Esophagus muscularis mucosa (tissue), 4 donors: ENCODE results near the gene HSPG2. TPM values are rescaled to one million over a fixed set of nuclear protein-coding genes. Genes with fewer than 3 reads are reported as not detected.
"Not testable (repeated sequence)": the region's sequence is repeated elsewhere in the genome, so short reads cannot be mapped to it uniquely, and the experiment has no call there.

Experiments
- DNase-seq: peaks from one replicate; pipeline ENCODE4 v3.0.0-alpha.2; 2017; ENCODE audit errors: extremely low spot score
- H3K27ac ChIP-seq, 4 donors: fragments of 200-600 bp; sonication (generic); replicated peaks in 1 of 4; 1 replicate in 3 of 4; 2 replicates in 1 of 4; pipeline ENCODE4 v1.5.1; 2016 to 2019; ENCODE audit warnings: mild to moderate bottlenecking in 1 of 4
- H3K27me3 ChIP-seq, 4 donors: fragments of 200-600 bp; sonication (generic); one replicate each; pipeline versions ENCODE4 v1.5.1 to v1.6.0; 2016 to 2019
- H3K36me3 ChIP-seq, 4 donors: fragments of 200-600 bp; sonication (generic); one replicate each; pipeline ENCODE4 v1.5.1; 2016 to 2019
- H3K4me1 ChIP-seq, 4 donors: fragments of 200-600 bp; sonication (generic); one replicate each; pipeline ENCODE4 v1.5.1; 2016 to 2019
- H3K4me3 ChIP-seq, 4 donors: fragments of 200-600 bp; sonication (generic); 1 replicate in 2 of 4; 2 replicates in 2 of 4; pipeline ENCODE4 v1.5.1; 2016 to 2019; ENCODE audit warnings: mild to moderate bottlenecking in 4 of 4, moderate library complexity in 1 of 4
- H3K9me3 ChIP-seq, 4 donors: fragments of 200-600 bp; sonication (generic); 1 replicate in 3 of 4; 2 replicates in 1 of 4; pipeline ENCODE4 v1.5.1; 2016 to 2019
- EP300 ChIP-seq: sonication (generic); formaldehyde crosslinking; IDR thresholded peaks from one replicate; pipeline ENCODE4 v1.6.1; 2017; ENCODE audit warnings: antibody characterized with exemption
- POLR2A ChIP-seq: fragments of 450-650 bp; IDR thresholded peaks from one replicate; pipeline ENCODE4 v1.6.1; 2017; ENCODE audit warnings: antibody characterized with exemption, moderate library complexity, mild to moderate bottlenecking, low read depth
- POLR2AphosphoS5 ChIP-seq, 2 donors: sonication (generic); formaldehyde crosslinking; IDR thresholded peaks; one replicate each; pipeline ENCODE4 v1.6.1; 2017; ENCODE audit warnings: antibody characterized with exemption in 2 of 2
- WGBS: methylation state at CpG from one replicate; pipeline ENCODE4 v1.1.5; 2018; 5-methylcytosine and 5-hydroxymethylcytosine counted together
- intact Hi-C: fragments of 100-400 bp; cut with DNase I; formaldehyde crosslinking; loops from one replicate; pipeline ENCODE4 v1.15.1; 2023
- total RNA-seq, 4 donors: library from RNA; depleted of rRNA; stranded (reverse); fragments of >200 nt; gene quantifications; one replicate each; pipeline versions ENCODE4 v1.1.0 to v1.2.1, GENCODE V29; 2016
- TF ChIP-seq, protein P1 (sequence below), 3 experiments: fragments of 200-600 bp in 2 of 3; fragments of 450-650 bp in 1 of 3; sonication (generic) in 2 of 3; IDR thresholded peaks; one replicate each; pipeline ENCODE4 v1.5.1; 2017 to 2019; ENCODE audit warnings: antibody characterized with exemption in 3 of 3, mild to moderate bottlenecking in 2 of 3, moderate library complexity in 1 of 3

HSPG2 gene
- total RNA-seq, 4 donors from 2014 or later: 414 to 1,199 (median 595) TPM

- Histone ChIP-seq H3K4me1 (peaks cover 100% of the 10 kb centered on the region in 4 donors), H3K9me3 (no peaks in the 10 kb centered on the region), H3K27ac (peak overlapping the region; percentile 93 to 99 (median 98)), H3K4me3 (no peak overlapping the region), H3K36me3 (peaks cover 0 to 21% (median 0%) of the 10 kb centered on the region in 4 donors), H3K27me3 (no peaks in the 10 kb centered on the region)
- intact Hi-C loops: no loop called here
- whole genome bisulfite sequencing: no CpG with 5 or more reads among the region's 1 CpG
- TF ChIP-seq EP300 (no peak), POLR2A (no peak), POLR2AphosphoS5 (IDR thresholded peaks at IDR 0.05) (no peak)
- TF ChIP-seq, protein P1, sequence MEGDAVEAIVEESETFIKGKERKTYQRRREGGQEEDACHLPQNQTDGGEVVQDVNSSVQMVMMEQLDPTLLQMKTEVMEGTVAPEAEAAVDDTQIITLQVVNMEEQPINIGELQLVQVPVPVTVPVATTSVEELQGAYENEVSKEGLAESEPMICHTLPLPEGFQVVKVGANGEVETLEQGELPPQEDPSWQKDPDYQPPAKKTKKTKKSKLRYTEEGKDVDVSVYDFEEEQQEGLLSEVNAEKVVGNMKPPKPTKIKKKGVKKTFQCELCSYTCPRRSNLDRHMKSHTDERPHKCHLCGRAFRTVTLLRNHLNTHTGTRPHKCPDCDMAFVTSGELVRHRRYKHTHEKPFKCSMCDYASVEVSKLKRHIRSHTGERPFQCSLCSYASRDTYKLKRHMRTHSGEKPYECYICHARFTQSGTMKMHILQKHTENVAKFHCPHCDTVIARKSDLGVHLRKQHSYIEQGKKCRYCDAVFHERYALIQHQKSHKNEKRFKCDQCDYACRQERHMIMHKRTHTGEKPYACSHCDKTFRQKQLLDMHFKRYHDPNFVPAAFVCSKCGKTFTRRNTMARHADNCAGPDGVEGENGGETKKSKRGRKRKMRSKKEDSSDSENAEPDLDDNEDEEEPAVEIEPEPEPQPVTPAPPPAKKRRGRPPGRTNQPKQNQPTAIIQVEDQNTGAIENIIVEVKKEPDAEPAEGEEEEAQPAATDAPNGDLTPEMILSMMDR (IDR thresholded peaks at IDR 0.05): no peak
- no peak for DNase-seq
Observed at GRCh38 chr1:21909286-21909759, 27.8 kb downstream of the HSPG2 start.

- WGBS: 69% methylated on average over 19 of the region's 19 CpGs
- H3K4me3 ChIP-seq, intact Hi-C loops, DNase-seq, H3K27me3 ChIP-seq, H3K9me3 ChIP-seq: not testable (repeated sequence)
- peaks cover 0 to 21% (median 0%) of the 10 kb centered on the region in 4 donors for H3K36me3 ChIP-seq
- peak overlapping the region; percentile 93 to 99 (median 98) for H3K27ac ChIP-seq
- H3K4me1 ChIP-seq: peaks cover 100% of the 10 kb centered on the region in 4 donors
Observed at GRCh38 chr1:21907737-21908534, 29.2 kb downstream of the HSPG2 start.

- no peak for DNase-seq
- WGBS: 86% methylated on average over 8 of the region's 9 CpGs
- Histone ChIP-seq H3K4me3 (no peak overlapping the region), H3K9me3 (no peaks in the 10 kb centered on the region), H3K4me1 (peaks cover 100% of the 10 kb centered on the region in 4 donors), H3K27me3 (no peaks in the 10 kb centered on the region), H3K36me3 (peaks cover 0 to 25% (median 0%) of the 10 kb centered on the region in 4 donors), H3K27ac (peak overlapping the region; percentile 93 to 99 (median 98))
- intact Hi-C loops: no loop called here
- TF ChIP-seq, protein P1 (IDR thresholded peaks at IDR 0.05): no peak
- no peak for TF ChIP-seq POLR2A
- TF ChIP-seq POLR2AphosphoS5 (IDR thresholded peaks at IDR 0.05): no peak
- TF ChIP-seq EP300: no peak
Observed at GRCh38 chr1:21907079-21907418, 30.1 kb downstream of the HSPG2 start.

GRCh38 chr1:21906173-21907078, 30.7 kb downstream of the HSPG2 start:
- H3K36me3 ChIP-seq: peaks cover 0 to 25% (median 0%) of the 10 kb centered on the region in 4 donors
- DNase-seq: peak; percentile 96
- peaks cover 100% of the 10 kb centered on the region in 4 donors for H3K4me1 ChIP-seq
- TF ChIP-seq, protein P1 (IDR thresholded peaks at IDR 0.05): no peak
- TF ChIP-seq POLR2AphosphoS5 (IDR thresholded peaks at IDR 0.05): peak; percentile 64 to 78
- H3K27ac ChIP-seq: peak overlapping the region; percentile 93 to 99 (median 98)
- 60% methylated on average over 16 of the region's 21 CpGs for WGBS
- intact Hi-C loops: no loop called here
- H3K4me3 ChIP-seq: no peak overlapping the region
- no peaks in the 10 kb centered on the region for H3K27me3 ChIP-seq
- H3K9me3 ChIP-seq: no peaks in the 10 kb centered on the region
